Fibroblast of pulmonary artery (primary cell): ENCODE measurements around the gene RNF112.

Experiments
- DNase-seq: peaks from one replicate; pipeline ENCODE4 v3.0.0-alpha.2; 2010; ENCODE audit warnings: low read depth
- H3K4me3 ChIP-seq: replicated peaks from 2 replicates; pipeline ENCODE4 v1.5.1; 2011; ENCODE audit warnings: low read depth, mild to moderate bottlenecking, control low read depth, low read length, moderate library complexity
- TF ChIP-seq, protein P1 (sequence below): IDR thresholded peaks from 2 replicates; pipeline ENCODE4 v1.5.1; 2011; ENCODE audit warnings: mild to moderate bottlenecking, control low read depth, low read length, inconsistent platforms; ENCODE audit errors: missing control alignments

The RNF112 gene

DNA sequence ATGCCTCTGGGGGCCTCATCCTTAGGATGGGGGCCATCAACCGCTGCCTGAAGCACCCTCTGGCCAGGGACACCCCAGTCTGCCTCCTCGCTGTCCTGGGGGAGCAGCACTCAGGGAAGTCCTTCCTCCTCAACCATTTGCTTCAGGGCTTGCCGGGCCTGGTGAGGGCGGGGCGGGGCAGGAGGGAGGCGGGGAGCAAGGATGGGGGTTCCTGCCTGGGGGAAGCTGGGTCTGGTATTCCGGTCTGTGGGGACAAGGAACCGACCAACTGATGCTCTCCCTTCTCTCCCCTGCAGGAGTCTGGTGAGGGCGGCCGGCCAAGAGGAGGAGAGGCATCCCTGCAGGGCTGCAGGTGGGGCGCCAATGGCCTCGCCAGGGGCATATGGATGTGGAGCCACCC is 2.0 kb downstream of the RNF112 start:
- TF ChIP-seq, protein P1, sequence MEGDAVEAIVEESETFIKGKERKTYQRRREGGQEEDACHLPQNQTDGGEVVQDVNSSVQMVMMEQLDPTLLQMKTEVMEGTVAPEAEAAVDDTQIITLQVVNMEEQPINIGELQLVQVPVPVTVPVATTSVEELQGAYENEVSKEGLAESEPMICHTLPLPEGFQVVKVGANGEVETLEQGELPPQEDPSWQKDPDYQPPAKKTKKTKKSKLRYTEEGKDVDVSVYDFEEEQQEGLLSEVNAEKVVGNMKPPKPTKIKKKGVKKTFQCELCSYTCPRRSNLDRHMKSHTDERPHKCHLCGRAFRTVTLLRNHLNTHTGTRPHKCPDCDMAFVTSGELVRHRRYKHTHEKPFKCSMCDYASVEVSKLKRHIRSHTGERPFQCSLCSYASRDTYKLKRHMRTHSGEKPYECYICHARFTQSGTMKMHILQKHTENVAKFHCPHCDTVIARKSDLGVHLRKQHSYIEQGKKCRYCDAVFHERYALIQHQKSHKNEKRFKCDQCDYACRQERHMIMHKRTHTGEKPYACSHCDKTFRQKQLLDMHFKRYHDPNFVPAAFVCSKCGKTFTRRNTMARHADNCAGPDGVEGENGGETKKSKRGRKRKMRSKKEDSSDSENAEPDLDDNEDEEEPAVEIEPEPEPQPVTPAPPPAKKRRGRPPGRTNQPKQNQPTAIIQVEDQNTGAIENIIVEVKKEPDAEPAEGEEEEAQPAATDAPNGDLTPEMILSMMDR: no peak
- DNase-seq: no peak
- H3K4me3 ChIP-seq: no peak overlapping the region

DNA sequence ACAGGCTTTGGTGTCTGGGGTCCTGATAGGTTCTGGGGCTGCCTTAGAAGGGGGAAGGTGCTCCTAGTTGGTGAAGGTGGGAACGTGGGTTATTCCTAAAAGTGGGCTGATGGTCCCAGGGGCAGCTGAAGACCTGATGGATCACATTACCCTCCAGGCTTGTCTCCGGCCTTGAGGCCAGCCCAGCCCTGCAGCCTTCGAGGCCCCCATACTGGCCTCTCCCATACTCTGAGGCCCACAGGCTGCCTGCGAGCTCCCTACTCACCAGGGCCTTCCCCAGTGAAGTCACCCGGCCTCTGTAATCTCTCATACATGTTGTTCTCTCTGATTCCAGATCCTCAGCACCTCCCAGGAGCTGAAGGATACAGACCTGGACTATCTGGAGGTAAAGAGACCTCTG is 2.7 kb downstream of the RNF112 start:
- TF ChIP-seq, protein P1: no peak
- DNase-seq: no peak
- H3K4me3 ChIP-seq: no peak overlapping the region

DNA sequence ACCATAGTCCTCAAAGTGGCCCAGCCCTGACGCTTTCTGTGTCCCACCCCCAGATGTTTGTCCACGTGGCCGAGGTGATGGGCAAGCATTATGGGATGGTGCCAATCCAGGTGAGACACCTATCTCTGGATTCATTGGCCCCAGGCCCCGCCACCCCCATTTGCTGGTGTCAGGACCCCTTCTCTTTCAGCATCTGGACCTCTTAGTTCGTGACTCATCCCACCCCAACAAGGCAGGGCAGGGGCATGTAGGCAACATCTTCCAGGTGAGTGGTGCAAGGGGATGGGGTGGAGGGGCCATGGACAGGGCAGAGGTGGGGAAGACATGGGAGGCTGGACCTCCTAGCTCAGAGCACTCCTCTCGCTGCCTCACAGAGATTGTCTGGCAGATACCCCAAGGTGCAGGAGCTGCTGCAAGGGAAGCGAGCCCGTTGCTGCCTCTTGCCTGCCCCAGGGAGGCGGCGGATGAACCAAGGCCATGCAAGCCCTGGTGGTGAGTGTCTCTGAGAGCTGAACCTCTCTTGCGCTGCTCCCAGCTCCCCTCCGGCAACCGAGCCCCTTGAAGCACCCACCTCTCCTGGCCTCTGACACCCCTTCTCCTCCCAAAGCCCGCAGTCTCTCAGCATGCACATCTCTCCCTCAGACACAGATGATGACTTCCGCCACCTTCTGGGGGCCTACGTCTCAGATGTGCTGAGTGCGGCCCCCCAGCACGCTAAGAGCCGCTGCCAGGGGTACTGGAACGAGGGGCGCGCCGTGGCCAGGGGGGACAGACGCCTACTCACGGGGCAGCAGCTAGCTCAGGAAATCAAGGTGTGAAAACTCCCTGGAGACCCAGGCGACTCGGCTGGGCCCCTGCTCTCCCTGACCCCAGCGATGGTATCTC is 3.6 kb downstream of the RNF112 start:
- H3K4me3 ChIP-seq: no peak overlapping the region
- DNase-seq: no peak
- TF ChIP-seq, protein P1: no peak

DNA sequence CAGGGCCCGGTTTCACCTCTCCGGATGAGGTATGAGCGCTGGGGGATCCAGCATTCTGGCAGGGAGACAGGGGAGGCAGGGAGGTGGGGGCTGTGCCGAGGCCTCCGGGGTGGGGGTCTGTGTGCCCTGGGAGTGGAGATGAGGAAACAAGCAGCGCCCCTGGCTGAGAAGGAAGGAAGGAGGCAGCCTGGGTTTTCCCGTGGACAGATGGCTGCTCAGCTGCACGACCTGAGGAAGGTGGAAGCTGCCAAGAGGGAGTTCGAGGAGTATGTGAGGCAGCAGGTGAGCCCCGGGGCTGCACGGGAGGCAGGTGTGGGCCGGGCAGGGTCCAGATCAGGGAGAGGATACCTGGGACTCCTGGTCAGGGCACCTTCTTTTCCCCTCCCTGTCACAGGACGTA is 4.3 kb downstream of the RNF112 start:
- no peak overlapping the region for H3K4me3 ChIP-seq
- TF ChIP-seq, protein P1: no peak
- no peak for DNase-seq

DNA sequence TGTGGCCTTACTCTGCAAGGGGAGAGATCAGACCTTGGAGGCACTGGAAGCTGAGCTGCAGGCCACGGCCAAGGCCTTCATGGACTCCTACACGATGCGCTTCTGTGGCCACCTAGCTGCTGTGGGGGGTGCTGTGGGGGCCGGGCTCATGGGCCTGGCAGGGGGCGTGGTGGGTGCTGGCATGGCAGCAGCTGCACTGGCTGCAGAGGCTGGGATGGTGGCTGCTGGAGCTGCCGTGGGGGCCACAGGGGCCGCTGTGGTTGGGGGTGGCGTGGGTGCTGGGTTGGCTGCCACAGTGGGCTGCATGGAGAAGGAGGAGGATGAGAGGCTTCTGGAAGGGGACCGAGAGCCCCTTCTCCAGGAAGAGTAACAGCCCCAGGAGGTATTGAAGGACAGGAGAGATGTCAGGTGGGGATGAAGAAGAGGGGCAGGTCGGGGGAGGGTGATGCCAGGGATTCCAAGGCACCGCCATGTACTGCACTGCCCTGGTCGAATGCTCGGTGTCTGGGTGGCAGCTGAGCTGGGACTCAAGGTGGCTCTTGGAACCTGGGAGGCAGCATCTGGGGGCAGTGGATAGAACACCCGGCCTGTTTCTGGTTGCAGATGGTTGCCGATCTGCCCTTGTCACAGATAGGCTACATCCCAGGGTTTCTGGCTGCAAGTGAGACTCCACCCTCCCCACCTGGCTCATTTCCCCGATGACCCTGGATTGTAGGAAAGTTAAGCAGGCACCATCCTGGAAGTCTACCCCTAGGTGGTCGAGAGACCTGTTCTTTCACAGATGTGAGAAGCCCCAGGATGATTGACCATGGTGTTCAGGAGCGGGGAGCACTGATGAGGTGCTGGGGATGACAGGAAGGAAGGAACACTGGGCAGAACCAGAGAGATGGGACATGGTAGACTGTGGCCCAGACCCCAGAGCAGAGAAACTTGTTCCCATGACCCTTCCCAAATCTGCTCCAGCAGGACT is 5.1 kb downstream of the RNF112 start:
- TF ChIP-seq, protein P1: no peak
- no peak overlapping the region for H3K4me3 ChIP-seq
- DNase-seq: no peak

DNA sequence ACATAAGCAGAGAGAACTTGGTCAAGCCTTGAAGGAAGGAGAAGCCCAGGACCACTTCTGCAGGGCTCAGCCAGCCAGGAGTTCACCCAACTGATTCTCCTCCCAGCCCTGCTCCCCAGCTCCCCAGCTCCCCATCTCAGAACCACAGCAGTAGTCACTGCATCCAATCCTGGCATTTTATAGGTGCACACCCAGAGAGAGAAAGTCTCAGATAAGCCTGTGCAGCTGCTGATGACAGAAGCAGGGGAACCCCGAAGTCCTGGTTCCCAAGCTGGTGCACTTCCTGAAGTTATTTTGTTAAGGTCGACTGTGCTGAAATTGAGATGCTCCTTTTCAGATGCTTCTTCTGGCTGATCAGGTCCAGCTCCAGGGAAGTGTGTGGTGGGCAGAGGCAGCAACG is 6.6 kb downstream of the RNF112 start:
- TF ChIP-seq, protein P1: no peak
- DNase-seq: no peak
- no peak overlapping the region for H3K4me3 ChIP-seq
